Measurements from ENCODE around the gene PMS1. TPM values are rescaled to one million over a fixed set of nuclear protein-coding genes. Genes with fewer than 3 reads are reported as not detected.

The PMS1 gene
- total and polyA plus RNA-seq, 2 donors (not counting 3 experiments of a cell fraction or from before 2014, with no cell fraction given): 6.6 to 27.8 TPM

- dilution Hi-C loops (cut with MboI; ENCODE audit: extremely low pct_ligation_motif_present, low sequenced_read_pairs): no loop called here
- H3K27ac ChIP-seq (ENCODE audit: insufficient read depth, low read depth, low read length): no peak overlapping the region
- H3K4me3 ChIP-seq (replicated peaks in 1 of 3; ENCODE audit: insufficient read depth in 1 of 3, low read depth in 1 of 3, low read length in 3 of 3): no peak overlapping the region
- no peaks in the 10 kb centered on the region for H3K27me3 ChIP-seq (ENCODE audit: control insufficient read depth in 2 of 2, insufficient read depth in 2 of 2, low read length in 2 of 2)
- no peaks in the 10 kb centered on the region for H3K79me2 ChIP-seq (ENCODE audit: control insufficient read depth, insufficient read depth, low read length)
- no peaks in the 10 kb centered on the region for H3K9me3 ChIP-seq (replicated peaks; ENCODE audit: control insufficient read depth, insufficient read depth, low read length)
- no peaks in the 10 kb centered on the region for H3K36me3 ChIP-seq (ENCODE audit: control insufficient read depth in 2 of 2, extremely low read depth in 1 of 2, insufficient read depth in 2 of 2, low read length in 2 of 2)
- BruUV-seq (replicated peaks): no TSS peak
- no peak for FAIRE-seq
- peak; percentile 16 for DNase-seq (ENCODE audit: low read depth, low spot score)
- no peaks in the 10 kb centered on the region for H3K9me1 ChIP-seq (replicated peaks; ENCODE audit: control insufficient read depth, extremely low read depth, insufficient read depth, low read length)
- TF ChIP-seq JUN (IDR thresholded peaks at IDR 0.05; ENCODE audit: borderline replicate concordance, insufficient read depth, insufficient read length, low read depth): no peak
- no peak for TF ChIP-seq GATA2 (IDR thresholded peaks at IDR 0.05; ENCODE audit: insufficient read depth, insufficient read length, low read depth, low read length)
- TF ChIP-seq EZH2 (IDR thresholded peaks at IDR 0.05; ENCODE audit: borderline replicate concordance, low read depth, low read length, severe bottlenecking): no peak
- no peak for TF ChIP-seq MAX (IDR thresholded peaks at IDR 0.05; ENCODE audit: insufficient read depth, insufficient read length)
- no peak for TF ChIP-seq POLR2AphosphoS5 (IDR thresholded peaks at IDR 0.05; ENCODE audit: insufficient read depth, low read depth, low read length)
- no peak for TF ChIP-seq POLR2A (IDR thresholded peaks at IDR 0.05; ENCODE audit: low read depth, low read length)
- no peak for TF ChIP-seq FOS (IDR thresholded peaks at IDR 0.05; ENCODE audit: borderline replicate concordance, insufficient read depth, low read length)
- TF ChIP-seq CTCF (IDR thresholded peaks at IDR 0.05; ENCODE audit: extremely low read depth in 1 of 2, insufficient read depth in 1 of 2, low read depth in 1 of 2, low read length in 2 of 2): no peak
- no peak for TF ChIP-seq MYC (IDR thresholded peaks at IDR 0.05; ENCODE audit: low read depth, low read length)
- POLR2A ChIA-PET: no interaction called here
- H4K20me1 ChIP-seq (replicated peaks; ENCODE audit: control insufficient read depth, extremely low read depth, insufficient read depth, low read length): no peaks in the 10 kb centered on the region
- intact Hi-C loops (cut with micrococcal nuclease): no loop called here
- CTCF ChIA-PET: no interaction called here
- no peak overlapping the region for H3K4me2 ChIP-seq (ENCODE audit: insufficient read depth, low read length)
- H2AFZ ChIP-seq (ENCODE audit: low read depth, low read length): no peak overlapping the region
- H3K4me1 ChIP-seq (ENCODE audit: control insufficient read depth, extremely low read depth, insufficient read depth, low read length): no peaks in the 10 kb centered on the region
- H3K9ac ChIP-seq (replicated peaks; ENCODE audit: extremely low read depth, insufficient read depth, low read length): no peak overlapping the region
These were observed 90.5 kb downstream of the PMS1 start for GRCh38 chr2:189874586-189875320.

All from endothelial cell of umbilical vein (primary cell).